ENCODE results near the gene SRGAP3.

SRGAP3 gene

GRCh38 chr3:9217784-9218513, 31.5 kb downstream of the SRGAP3 start:
- TF ChIP-seq, protein P1, sequence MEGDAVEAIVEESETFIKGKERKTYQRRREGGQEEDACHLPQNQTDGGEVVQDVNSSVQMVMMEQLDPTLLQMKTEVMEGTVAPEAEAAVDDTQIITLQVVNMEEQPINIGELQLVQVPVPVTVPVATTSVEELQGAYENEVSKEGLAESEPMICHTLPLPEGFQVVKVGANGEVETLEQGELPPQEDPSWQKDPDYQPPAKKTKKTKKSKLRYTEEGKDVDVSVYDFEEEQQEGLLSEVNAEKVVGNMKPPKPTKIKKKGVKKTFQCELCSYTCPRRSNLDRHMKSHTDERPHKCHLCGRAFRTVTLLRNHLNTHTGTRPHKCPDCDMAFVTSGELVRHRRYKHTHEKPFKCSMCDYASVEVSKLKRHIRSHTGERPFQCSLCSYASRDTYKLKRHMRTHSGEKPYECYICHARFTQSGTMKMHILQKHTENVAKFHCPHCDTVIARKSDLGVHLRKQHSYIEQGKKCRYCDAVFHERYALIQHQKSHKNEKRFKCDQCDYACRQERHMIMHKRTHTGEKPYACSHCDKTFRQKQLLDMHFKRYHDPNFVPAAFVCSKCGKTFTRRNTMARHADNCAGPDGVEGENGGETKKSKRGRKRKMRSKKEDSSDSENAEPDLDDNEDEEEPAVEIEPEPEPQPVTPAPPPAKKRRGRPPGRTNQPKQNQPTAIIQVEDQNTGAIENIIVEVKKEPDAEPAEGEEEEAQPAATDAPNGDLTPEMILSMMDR (conservative IDR thresholded peaks at IDR 0.05): no peak
- TF ChIP-seq ZFX (IDR thresholded peaks at IDR 0.05): no peak
- H3K27ac ChIP-seq: no peak overlapping the region

- H3K27ac ChIP-seq: no peak overlapping the region
- TF ChIP-seq, protein P1 (conservative IDR thresholded peaks at IDR 0.05): no peak
- TF ChIP-seq ZFX (IDR thresholded peaks at IDR 0.05): no peak
These were observed 32.7 kb downstream of the SRGAP3 start for GRCh38 chr3:9216736-9217135.

- H3K27ac ChIP-seq: no peak overlapping the region
These were observed 34.8 kb downstream of the SRGAP3 start for GRCh38 chr3:9214599-9214998.

GRCh38 chr3:9214185-9214584, 35.3 kb downstream of the SRGAP3 start:
- no peak overlapping the region for H3K27ac ChIP-seq
- TF ChIP-seq, protein P1 (conservative IDR thresholded peaks at IDR 0.05): no peak
- TF ChIP-seq ZFX (IDR thresholded peaks at IDR 0.05): no peak

More at GRCh38 chr3:9214599-9214998, 34.8 kb downstream of the SRGAP3 start:
- TF ChIP-seq ZFX (IDR thresholded peaks at IDR 0.05): no peak
- TF ChIP-seq, protein P1 (conservative IDR thresholded peaks at IDR 0.05): no peak

DNA sequence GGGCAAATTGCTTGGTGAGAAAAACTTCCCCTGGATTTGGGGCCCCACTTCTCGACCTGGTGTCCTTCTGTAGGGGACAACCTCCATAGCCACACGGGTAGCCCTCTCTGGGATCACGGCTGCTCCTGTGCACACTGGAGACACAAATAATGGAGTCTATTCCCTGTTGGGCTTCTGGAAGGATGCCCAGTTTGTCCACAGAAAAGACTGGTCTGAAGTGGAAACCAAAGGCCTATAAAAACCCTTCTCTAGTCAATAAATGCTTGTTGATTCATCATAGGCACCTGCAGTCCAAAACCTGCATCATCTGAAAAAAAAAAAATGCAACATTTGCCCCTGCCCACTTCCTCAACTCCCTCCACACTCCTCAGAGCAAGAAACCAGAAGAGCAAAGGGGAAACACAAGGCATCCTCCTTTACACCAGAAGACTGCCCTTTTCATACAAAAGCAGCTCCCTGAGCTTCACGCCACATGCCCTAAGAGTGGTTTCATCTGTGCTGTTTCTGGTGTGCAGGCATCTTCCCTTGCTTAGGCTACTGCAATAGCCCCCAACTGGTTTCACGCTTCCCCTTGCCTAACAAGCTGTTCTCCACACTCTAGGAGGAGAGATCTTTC, 36.3 kb downstream of the SRGAP3 start:
- no peak overlapping the region for H3K27ac ChIP-seq

DNA sequence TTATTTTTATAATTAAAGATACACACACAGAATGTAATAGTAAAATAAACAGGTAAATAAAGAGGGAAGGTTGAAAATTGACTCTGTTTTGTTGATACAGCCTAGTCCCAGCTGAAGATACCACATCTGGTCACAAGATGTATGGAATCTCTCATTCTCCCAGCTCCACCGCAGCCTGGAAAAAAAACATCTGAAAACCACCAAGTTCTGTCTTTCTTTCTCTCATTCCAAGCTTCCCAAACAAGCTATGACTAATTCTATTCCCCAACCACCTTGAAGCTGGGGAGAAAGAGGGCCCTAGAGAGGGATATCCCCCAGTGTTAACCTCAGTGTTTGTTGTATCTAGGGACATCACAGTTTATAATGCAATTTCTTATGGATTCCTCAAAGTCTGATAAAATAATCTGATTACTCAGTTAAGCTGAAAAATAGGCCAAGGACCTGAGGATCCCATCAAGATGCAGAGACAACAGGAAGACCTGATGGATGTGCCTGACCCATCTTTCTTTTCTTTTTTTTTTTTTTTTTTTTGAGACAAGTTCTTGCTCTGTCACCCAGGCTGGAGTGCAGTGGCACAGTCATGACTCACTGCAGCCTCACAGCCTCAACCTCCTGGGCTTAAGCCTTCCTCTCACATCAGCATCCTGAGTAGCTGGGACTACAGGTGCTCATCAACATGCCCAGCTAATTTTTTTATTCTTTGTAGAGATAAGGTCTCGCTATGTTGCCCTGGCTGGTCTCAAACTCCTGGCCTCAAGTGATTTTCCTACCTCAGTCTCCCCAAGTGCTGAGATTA, 38.1 kb downstream of the SRGAP3 start:
- H3K27ac ChIP-seq: no peak overlapping the region
- TF ChIP-seq, protein P1 (conservative IDR thresholded peaks at IDR 0.05): no peak
- no peak for TF ChIP-seq ZFX (IDR thresholded peaks at IDR 0.05)

More for the DNA sequence above, 36.3 kb downstream of the SRGAP3 start:
- TF ChIP-seq, protein P1 (conservative IDR thresholded peaks at IDR 0.05): no peak
- TF ChIP-seq ZFX (IDR thresholded peaks at IDR 0.05): no peak

GRCh38 chr3:9209777-9210176, 39.7 kb downstream of the SRGAP3 start:
- H3K27ac ChIP-seq: no peak overlapping the region
- TF ChIP-seq, protein P1 (conservative IDR thresholded peaks at IDR 0.05): no peak
- no peak for TF ChIP-seq ZFX (IDR thresholded peaks at IDR 0.05)

Measured in C4-2B (cell line).